BJ (cell line): Measurements from ENCODE around the gene PCK2. TPM values are rescaled to one million over a fixed set of nuclear protein-coding genes. Genes with fewer than 3 reads are reported as not detected.

Source experiments
- CTCF ChIA-PET: fragments of 350-600 bp; formaldehyde crosslinking; extraction: SDS; loops from one replicate; lab custom pipeline; 2021; ENCODE audit warnings: antibody characterized with exemption, inconsistent platforms; lab: Yijun Ruan, JAX
- POLR2A ChIA-PET: fragments of 300-600 bp; sonication (Branson Sonifier 250); formaldehyde crosslinking; extraction: SDS; loops from one replicate; lab custom pipeline; 2021; ENCODE audit warnings: antibody characterized with exemption; lab: Charles Lee
- DNase-seq: peaks from one replicate; pipeline ENCODE4 v3.0.0-alpha.2; 2011; ENCODE audit warnings: low read depth
- H3K27me3 ChIP-seq: 2 replicates; pipeline ENCODE4 v1.6.0; 2011; ENCODE audit warnings: low read length; ENCODE audit not compliant: control insufficient read depth, insufficient read depth
- H3K36me3 ChIP-seq: 2 replicates; pipeline ENCODE4 v1.5.1; 2011; ENCODE audit warnings: low read length; ENCODE audit not compliant: control insufficient read depth, insufficient read depth
- H3K4me3 ChIP-seq: 2 replicates; pipeline ENCODE4 v1.5.1; 2011; ENCODE audit warnings: low read depth, mild to moderate bottlenecking, control low read depth, low read length
- CTCF ChIP-seq: IDR thresholded peaks from 2 replicates; pipeline ENCODE4 v1.5.1; 2011; ENCODE audit warnings: low read depth, mild to moderate bottlenecking, control low read depth, inconsistent platforms, low read length, moderate library complexity; ENCODE audit not compliant: insufficient read depth
- polyA plus RNA-seq: library from polyadenylated mRNA; depleted of rRNA; stranded (reverse); fragments of >200 nt; gene quantifications from 2 replicates; pipeline ENCODE4 v1.2.3, GENCODE V29; 2011

The PCK2 gene
- polyA plus RNA-seq, 1 experiment, result 227 TPM

- Histone ChIP-seq H3K27me3 (peaks cover 15% of the 10 kb centered on the region), H3K36me3 (no peaks in the 10 kb centered on the region), H3K4me3 (no peak overlapping the region; the same call in 1 of the 2 replicates)
- TF ChIP-seq CTCF, result no peak
- ChIA-PET CTCF (interaction anchor here (1.4 to 10.8 kb wide), 8 partner anchors 17 to 93 kb away, joined by 3 to 200 read pairs (median 8); partner anchors contain the start of genes PCK2 and PSME2), POLR2A (no interaction called here)
- DNase-seq, result no peak
These were observed 41.2 kb upstream of the PCK2 start for GRCh38 chr14:24052656-24053547.

GRCh38 chr14:24053548-24054323 lies 40.4 kb upstream of the PCK2 start:
- Histone ChIP-seq H3K27me3 (peaks cover 13% of the 10 kb centered on the region), H3K36me3 (no peaks in the 10 kb centered on the region), H3K4me3 (no peak overlapping the region)
- TF ChIP-seq CTCF, result no peak
- ChIA-PET POLR2A (no interaction called here), CTCF (interaction anchor here (0.6 to 10.8 kb wide), 6 partner anchors 11 to 146 kb away, joined by 3 to 200 read pairs (median 4); partner anchors contain the start of gene PCK2)
- no peak for DNase-seq

DNA sequence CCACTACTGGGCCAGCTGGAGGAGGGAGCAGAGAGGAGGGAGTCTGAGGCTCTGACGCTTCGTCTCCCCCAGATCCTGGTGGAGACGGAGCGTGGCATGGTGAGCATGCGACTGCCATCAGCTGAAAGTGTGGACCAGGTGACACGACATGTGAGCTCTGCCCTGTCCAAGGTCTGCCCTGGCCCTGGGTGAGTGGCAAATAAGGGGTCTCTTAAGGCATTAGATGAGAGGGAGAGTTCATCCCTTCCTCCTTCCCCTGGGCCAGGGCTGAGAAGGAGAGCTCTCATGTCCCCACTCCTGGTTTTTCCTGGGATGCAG lies 39.8 kb upstream of the PCK2 start:
- no peak for TF ChIP-seq CTCF
- CTCF ChIA-PET, result interaction anchor here (0.6 to 10.8 kb wide), 6 partner anchors 12 to 146 kb away, joined by 3 to 200 read pairs (median 4); partner anchors contain the start of gene PCK2
- Histone ChIP-seq H3K36me3 (no peaks in the 10 kb centered on the region), H3K4me3 (no peak overlapping the region), H3K27me3 (peaks cover 13% of the 10 kb centered on the region)
- POLR2A ChIA-PET, result no interaction called here
- DNase-seq, result no peak

- CTCF ChIA-PET, result interaction anchor here (0.6 to 10.8 kb wide), 6 partner anchors 12 to 147 kb away, joined by 3 to 200 read pairs (median 4); partner anchors contain the start of gene PCK2
These were observed 39.5 kb upstream of the PCK2 start for GRCh38 chr14:24054646-24055045.

More at GRCh38 chr14:24054646-24055045, 39.5 kb upstream of the PCK2 start:
- no peaks in the 10 kb centered on the region for H3K36me3 ChIP-seq
- POLR2A ChIA-PET, result no interaction called here
- no peak for TF ChIP-seq CTCF
- H3K4me3 ChIP-seq, result no peak overlapping the region
- peaks cover 13% of the 10 kb centered on the region for H3K27me3 ChIP-seq
- no peak for DNase-seq
